MCF 10A (cell line): ENCODE measurements around the gene BAG3. TPM values are rescaled to one million over a fixed set of nuclear protein-coding genes. Genes with fewer than 3 reads are reported as not detected.
A peak's percentile ranks its signal among the peaks of the same experiment; 100 is the strongest.

ENCODE experiments used
- Bru-seq: library from RNA; stranded (reverse); fragments of 400-500 nt; gene quantifications from one replicate; lab custom pipeline; 2021; lab: Mats Ljungman, UMichigan
- BruChase-seq, 2 experiments: library from RNA; stranded (reverse); fragments of 400-500 nt; gene quantifications; one replicate each; lab custom pipeline; 2021; lab: Mats Ljungman, UMichigan
- BruUV-seq: library from RNA; stranded (reverse); fragments of 400-500 nt; replicated peaks from 2 replicates; lab custom pipeline; 2021; lab: Mats Ljungman, UMichigan
- CTCF ChIA-PET: fragments of 300-600 bp; sonication (Branson Sonifier 250); formaldehyde crosslinking; extraction: SDS; loops from one replicate; lab custom pipeline; 2021; ENCODE audit warnings: antibody characterized with exemption, inconsistent platforms; lab: Yijun Ruan, JAX
- POLR2A ChIA-PET: fragments of 300-600, 350-650 bp; sonication (Branson Sonifier 250); formaldehyde crosslinking; extraction: SDS; loops from one replicate; lab custom pipeline; 2020; ENCODE audit warnings: antibody characterized with exemption, inconsistent platforms; lab: Yijun Ruan, JAX
- DNase-seq: peaks from one replicate; pipeline ENCODE4 v3.0.0-alpha.2; 2018; ENCODE audit not compliant: unreplicated experiment
- H3K27ac Mint-ChIP-seq: one replicate; pipeline ENCODE4 v1.8.0; 2022; ENCODE audit warnings: mild to moderate bottlenecking, low read depth, mixed read lengths; ENCODE audit not compliant: unreplicated experiment
- H3K27me3 Mint-ChIP-seq: one replicate; pipeline ENCODE4 v1.8.0; 2022; ENCODE audit warnings: mixed read lengths; ENCODE audit not compliant: insufficient read depth, unreplicated experiment
- H3K36me3 Mint-ChIP-seq: one replicate; pipeline ENCODE4 v1.8.0; 2022; ENCODE audit warnings: mild to moderate bottlenecking, moderate library complexity, mixed read lengths; ENCODE audit not compliant: insufficient read depth, unreplicated experiment
- H3K4me1 Mint-ChIP-seq: one replicate; pipeline ENCODE4 v1.8.0; 2022; ENCODE audit warnings: mixed read lengths; ENCODE audit not compliant: insufficient read depth, unreplicated experiment
- H3K4me3 Mint-ChIP-seq: one replicate; pipeline ENCODE4 v1.8.0; 2022; ENCODE audit warnings: mild to moderate bottlenecking, moderate library complexity, mixed read lengths; ENCODE audit not compliant: unreplicated experiment
- H3K9me3 Mint-ChIP-seq: one replicate; pipeline ENCODE4 v1.8.0; 2022; ENCODE audit warnings: mixed read lengths; ENCODE audit not compliant: unreplicated experiment
- CTCF ChIP-seq: fragments of 200-600 bp; IDR thresholded peaks from one replicate; pipeline ENCODE4 v1.8.0; 2022; ENCODE audit warnings: antibody characterized with exemption, mild to moderate bottlenecking; ENCODE audit not compliant: unreplicated experiment
- intact Hi-C: fragments of 100-400 bp; cut with micrococcal nuclease; formaldehyde crosslinking; loops from 2 replicates; pipeline ENCODE4 v1.14.1; 2022
- long read RNA-seq: library from polyadenylated mRNA; stranded (forward); transcript quantifications from one replicate; pipeline ENCODE4 v2.0.0, GENCODE V29; 2022
- total RNA-seq: library from RNA; stranded (reverse); gene quantifications from 2 replicates; pipeline ENCODE4 v1.2.3, GENCODE V29; 2022

Gene BAG3
- total RNA-seq (53.7 and 55.2 TPM in 2 replicates), Bru-seq, nascent RNA (percentile 81 among the genes with signal in this experiment), BruChase-seq, experiment 1, labeled RNA remaining after a 6-hour chase (percentile 71 among the genes with signal in this experiment), BruChase-seq, experiment 2, labeled RNA remaining after a 2-hour chase (percentile 82 among the genes with signal in this experiment)
- long read RNA-seq, transcript BAG3-201 (4 exons, 2,571 nt): major isoform, 107 of 175 reads
- long read RNA-seq, partial matches to known transcripts: 36 of 175 reads
- long read RNA-seq, other reads (novel, unspliced or antisense): 32 of 175 reads

DNA sequence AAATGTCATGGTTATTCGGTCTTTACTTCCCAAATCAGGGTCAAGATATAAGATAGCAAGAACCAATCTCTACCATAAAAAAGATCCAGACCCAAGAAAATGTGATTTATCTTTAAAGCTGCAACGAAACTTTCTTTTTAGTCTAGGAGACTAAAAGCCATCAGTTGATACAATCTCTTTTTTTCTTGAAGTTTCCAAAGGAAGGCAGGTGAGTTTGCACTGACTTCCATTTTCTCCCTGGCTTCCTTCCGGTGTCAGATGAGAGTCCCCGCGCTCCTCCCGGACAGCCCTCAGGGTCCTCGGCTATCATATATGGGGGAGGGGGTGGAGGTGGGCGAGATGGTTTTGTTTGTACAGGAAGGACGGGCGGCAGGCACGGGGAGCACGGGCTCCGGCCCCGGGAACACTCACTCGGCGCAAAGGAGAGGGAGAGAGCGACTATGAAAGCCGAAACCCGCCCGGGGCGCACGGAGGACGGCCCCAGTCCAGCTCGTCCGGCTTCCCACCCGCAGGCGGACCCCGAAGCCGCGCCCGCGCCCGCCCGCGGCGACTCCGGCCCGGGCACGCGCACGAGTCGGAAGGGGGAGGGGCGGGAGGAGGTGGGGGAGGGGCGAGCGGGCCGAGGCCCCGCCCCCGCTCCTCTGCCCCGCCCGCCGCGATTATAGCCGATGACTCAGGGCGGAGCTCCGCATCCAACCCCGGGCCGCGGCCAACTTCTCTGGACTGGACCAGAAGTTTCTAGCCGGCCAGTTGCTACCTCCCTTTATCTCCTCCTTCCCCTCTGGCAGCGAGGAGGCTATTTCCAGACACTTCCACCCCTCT is at the start of gene BAG3:
Gene BAG3 (plus strand): TSS at position 689 of the 822 bp plus-strand sequence. CDS start 296 bp downstream, outside the sequence.
- TSS peak; percentile 45 for BruUV-seq
- H3K27me3 Mint-ChIP-seq: no peaks in the 10 kb centered on the region
- ChIA-PET POLR2A (interaction anchor here (0.6 to 17.3 kb wide), 22 partner anchors 9 to 1693 kb away, joined by 3 to 752 read pairs (median 6); partner anchors contain the start of genes INPP5F, MCMBP and TIAL1), CTCF (interaction anchor here (0.6 kb wide), 1 partner anchor 75 kb away, joined by 3 read pairs; the partner anchor contains the start of gene INPP5F)
- no peaks in the 10 kb centered on the region for H3K36me3 Mint-ChIP-seq
- peak within 1 kb of the TSS; percentile 94 for H3K27ac Mint-ChIP-seq
- intact Hi-C loops: no loop called here
- peaks cover 26% of the 10 kb centered on the region for H3K4me1 Mint-ChIP-seq
- peak; percentile 96 for DNase-seq
- H3K9me3 Mint-ChIP-seq: no peaks in the 10 kb centered on the region
- peak within 1 kb of the TSS; percentile 94 for H3K4me3 Mint-ChIP-seq
- TF ChIP-seq CTCF: no peak

DNA sequence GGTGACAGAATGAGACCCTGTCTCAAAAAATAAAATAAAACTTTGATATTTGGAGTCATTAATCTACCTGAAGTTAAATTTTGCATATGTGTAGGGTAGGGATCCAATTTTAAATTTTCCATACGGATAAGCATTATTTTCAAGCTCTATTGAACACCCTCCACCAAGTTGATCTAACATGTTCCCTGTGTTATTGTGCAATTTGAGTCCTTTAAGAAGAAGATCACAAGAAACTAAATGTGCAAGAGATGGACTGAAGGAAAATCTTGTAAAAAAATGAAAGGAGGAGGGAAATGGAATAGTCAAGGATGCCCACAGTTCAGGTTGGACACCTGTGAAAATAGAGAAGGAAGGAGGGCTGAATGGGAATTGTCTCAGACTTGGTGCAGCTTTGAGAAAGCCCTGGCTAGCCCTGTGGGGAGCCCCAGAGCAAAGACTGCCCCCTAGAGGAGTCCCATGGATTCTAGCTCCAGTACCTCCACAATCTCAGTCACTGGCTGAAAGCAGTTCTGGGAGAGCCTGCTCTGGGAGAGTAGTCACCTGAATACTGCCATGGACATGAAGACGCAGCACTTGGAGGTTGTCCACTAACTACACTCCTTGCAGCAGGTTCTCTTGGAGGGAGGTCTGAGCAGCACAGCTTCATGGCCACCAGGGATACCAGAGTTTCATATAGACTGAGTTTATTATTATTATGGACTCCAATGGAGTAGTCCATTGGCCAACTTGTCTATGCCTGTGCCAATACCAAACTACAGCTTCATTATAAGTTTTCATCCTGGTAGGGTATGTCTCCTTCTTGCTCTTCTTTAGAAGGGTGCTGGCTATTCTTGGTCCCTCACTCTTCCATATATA is 48.7 kb upstream of the BAG3 start:
- BruUV-seq: no TSS peak
- H3K27me3 Mint-ChIP-seq: no peaks in the 10 kb centered on the region
- intact Hi-C loops: no loop called here

GRCh38 chr10:119604468-119604867 is 46.7 kb upstream of the BAG3 start:
- no peak overlapping the region for H3K27ac Mint-ChIP-seq
- no TSS peak for BruUV-seq
- intact Hi-C loops: no loop called here
- ChIA-PET CTCF (no interaction called here), POLR2A (no interaction called here)
- no peaks in the 10 kb centered on the region for H3K9me3 Mint-ChIP-seq
- DNase-seq: no peak
- no peaks in the 10 kb centered on the region for H3K36me3 Mint-ChIP-seq
- TF ChIP-seq CTCF: no peak
- no peak overlapping the region for H3K4me3 Mint-ChIP-seq
- no peaks in the 10 kb centered on the region for H3K27me3 Mint-ChIP-seq
- H3K4me1 Mint-ChIP-seq: peaks cover 5% of the 10 kb centered on the region

More for the DNA sequence above, 48.7 kb upstream of the BAG3 start:
- Mint-ChIP-seq H3K9me3 (no peaks in the 10 kb centered on the region), H3K4me1 (no peaks in the 10 kb centered on the region), H3K27ac (no peak overlapping the region), H3K4me3 (no peak overlapping the region), H3K36me3 (no peaks in the 10 kb centered on the region)
- POLR2A ChIA-PET: no interaction called here
- TF ChIP-seq CTCF: peak; percentile 33
- CTCF ChIA-PET: interaction anchor here (0.6 to 1.3 kb wide), 7 partner anchors 54 to 278 kb away, joined by 3 to 8 read pairs (median 3); partner anchors contain the start of gene INPP5F
- peak; percentile 56 for DNase-seq
